ENCODE data around the gene RNF157.

Gene RNF157

DNA sequence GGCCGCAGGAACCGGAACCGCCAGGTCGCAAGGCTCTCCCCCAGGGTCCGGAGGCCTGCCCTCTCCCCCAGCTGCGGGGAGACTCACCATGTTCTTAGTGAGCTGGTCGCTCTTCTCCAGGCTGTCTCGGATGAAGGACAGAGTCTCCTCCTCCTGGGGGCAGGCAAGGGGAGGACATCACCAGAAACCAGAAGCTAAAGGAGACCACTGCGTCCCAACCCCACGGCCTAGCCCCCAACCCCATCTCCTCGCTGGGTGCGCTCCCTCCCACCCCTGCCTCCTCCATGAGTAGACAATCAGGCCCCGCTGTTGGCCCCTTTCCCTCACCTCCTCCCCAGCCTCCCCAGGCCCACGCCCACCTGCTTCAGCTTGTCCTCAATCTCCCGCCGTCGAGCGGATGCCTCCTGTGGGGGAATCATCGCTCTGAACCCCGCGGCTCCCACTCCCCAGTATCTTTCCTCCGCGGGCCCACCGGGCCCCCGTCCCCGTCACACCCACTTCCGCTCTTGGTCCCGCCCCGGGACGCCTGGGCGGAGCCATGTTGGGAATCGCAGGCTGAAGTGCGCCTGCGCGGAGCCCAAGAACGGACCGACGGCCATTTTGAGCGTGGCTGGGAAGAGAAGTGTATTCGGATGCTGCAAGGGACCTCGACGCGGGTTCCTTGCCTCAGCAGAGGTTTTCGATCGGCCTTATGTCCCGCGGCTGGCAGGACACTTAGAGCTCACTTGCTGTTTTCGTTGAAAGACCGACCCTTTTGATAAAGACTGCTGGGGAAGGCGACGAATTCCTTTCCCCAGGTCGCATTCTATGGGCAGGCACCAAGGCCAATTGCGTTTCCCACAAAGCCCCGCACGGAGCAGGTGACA lies 136.8 kb downstream of the RNF157 start, which contains the start of gene EXOC7:
Gene EXOC7, minus strand, starts transcription at position 514 of the 866 bp plus-strand sequence. Its CDS starts 95 bp downstream, at position 419.
- peak; percentile 90 for DNase-seq (ENCODE audit: low read depth)
- TF ChIP-seq, protein P1, sequence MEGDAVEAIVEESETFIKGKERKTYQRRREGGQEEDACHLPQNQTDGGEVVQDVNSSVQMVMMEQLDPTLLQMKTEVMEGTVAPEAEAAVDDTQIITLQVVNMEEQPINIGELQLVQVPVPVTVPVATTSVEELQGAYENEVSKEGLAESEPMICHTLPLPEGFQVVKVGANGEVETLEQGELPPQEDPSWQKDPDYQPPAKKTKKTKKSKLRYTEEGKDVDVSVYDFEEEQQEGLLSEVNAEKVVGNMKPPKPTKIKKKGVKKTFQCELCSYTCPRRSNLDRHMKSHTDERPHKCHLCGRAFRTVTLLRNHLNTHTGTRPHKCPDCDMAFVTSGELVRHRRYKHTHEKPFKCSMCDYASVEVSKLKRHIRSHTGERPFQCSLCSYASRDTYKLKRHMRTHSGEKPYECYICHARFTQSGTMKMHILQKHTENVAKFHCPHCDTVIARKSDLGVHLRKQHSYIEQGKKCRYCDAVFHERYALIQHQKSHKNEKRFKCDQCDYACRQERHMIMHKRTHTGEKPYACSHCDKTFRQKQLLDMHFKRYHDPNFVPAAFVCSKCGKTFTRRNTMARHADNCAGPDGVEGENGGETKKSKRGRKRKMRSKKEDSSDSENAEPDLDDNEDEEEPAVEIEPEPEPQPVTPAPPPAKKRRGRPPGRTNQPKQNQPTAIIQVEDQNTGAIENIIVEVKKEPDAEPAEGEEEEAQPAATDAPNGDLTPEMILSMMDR (IDR thresholded peaks at IDR 0.05; ENCODE audit: insufficient read depth, low read depth, low read length, missing control alignments) = peak; percentile 21
- H3K4me3 ChIP-seq (ENCODE audit: low read length) = peak within 1 kb of the TSS; percentile 94

GRCh38 chr17:76102944-76103273 lies 137.4 kb downstream of the RNF157 start:
- peak overlapping the region; percentile 94 for H3K4me3 ChIP-seq (ENCODE audit: low read length)
- DNase-seq (ENCODE audit: low read depth) = no peak
- TF ChIP-seq, protein P1 (IDR thresholded peaks at IDR 0.05; ENCODE audit: insufficient read depth, low read depth, low read length, missing control alignments) = no peak

DNA sequence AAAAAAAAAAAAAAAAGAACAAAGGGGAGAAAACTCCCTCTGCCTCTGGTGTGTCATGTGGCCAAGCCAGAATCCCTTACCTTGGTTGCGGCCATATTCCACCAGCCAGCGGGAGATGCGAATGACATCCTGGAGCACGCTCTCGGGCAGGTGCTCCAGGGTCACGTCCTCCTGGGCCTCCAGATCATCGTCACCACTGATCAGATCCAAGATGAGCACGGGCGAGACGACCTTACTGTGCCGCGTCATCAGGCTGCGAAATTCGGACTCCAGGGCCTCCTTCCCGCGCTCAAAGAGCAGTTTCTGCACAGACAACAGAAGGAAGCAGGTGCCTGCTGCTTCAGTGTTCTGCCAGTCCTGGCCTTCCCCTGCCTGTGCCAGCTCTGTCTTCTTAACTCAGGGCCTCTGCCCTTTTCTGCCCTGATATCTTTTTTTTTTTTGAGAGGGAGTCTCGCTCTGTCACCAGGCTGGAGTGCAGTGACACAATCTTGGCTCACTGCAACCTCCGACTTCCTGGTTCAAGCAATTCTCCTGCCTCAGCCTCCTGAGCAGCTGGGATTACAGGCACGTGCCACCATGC lies 142.5 kb downstream of the RNF157 start:
- TF ChIP-seq, protein P1 (IDR thresholded peaks at IDR 0.05; ENCODE audit: insufficient read depth, low read depth, low read length, missing control alignments) = no peak
- no peak for DNase-seq (ENCODE audit: low read depth)
- H3K4me3 ChIP-seq (ENCODE audit: low read length) = no peak overlapping the region

DNA sequence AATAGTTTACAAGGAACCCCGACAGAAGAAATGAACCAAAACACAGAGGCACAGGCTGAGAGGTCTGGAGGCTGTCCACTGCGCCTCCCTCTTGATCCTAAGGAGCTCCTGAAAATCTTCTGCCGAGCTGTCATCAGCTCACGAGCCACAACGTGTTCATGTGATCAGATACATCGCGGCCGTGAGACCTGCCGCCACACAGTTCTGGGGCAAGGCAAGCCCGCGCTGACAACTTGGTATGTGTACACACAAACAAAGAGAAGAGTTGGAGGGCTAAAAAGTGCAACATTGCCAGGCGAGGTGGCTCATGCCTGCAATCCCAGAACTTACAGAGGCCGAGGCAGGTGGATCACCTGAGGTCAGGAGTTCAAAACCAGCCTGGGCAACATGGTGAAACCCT lies 144.3 kb downstream of the RNF157 start:
- TF ChIP-seq, protein P1 (IDR thresholded peaks at IDR 0.05; ENCODE audit: insufficient read depth, low read depth, low read length, missing control alignments) = no peak
- no peak for DNase-seq (ENCODE audit: low read depth)
- H3K4me3 ChIP-seq (ENCODE audit: low read length) = no peak overlapping the region

DNA sequence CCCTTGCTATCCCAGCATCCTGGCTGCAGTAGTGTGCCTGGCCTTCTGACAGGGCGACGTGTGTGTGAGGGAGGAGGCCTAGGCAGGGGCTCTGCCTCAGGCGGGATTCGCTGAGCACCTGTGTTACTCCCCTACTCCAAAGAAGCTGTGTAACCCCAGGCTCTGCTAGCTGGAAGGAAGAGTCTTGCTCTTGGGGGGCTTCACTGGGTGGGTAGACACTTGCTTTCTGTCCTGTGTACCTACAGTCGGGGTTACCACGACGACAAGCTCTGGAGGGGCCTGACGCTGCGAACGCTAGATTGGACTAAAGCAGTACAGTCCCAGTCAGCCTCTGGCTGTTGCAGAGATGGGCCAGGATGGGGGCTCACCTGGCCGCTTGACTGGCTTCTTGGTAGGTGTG lies 146.2 kb downstream of the RNF157 start:
- TF ChIP-seq, protein P1 (IDR thresholded peaks at IDR 0.05; ENCODE audit: insufficient read depth, low read depth, low read length, missing control alignments) = no peak
- H3K4me3 ChIP-seq (ENCODE audit: low read length) = no peak overlapping the region

DNA sequence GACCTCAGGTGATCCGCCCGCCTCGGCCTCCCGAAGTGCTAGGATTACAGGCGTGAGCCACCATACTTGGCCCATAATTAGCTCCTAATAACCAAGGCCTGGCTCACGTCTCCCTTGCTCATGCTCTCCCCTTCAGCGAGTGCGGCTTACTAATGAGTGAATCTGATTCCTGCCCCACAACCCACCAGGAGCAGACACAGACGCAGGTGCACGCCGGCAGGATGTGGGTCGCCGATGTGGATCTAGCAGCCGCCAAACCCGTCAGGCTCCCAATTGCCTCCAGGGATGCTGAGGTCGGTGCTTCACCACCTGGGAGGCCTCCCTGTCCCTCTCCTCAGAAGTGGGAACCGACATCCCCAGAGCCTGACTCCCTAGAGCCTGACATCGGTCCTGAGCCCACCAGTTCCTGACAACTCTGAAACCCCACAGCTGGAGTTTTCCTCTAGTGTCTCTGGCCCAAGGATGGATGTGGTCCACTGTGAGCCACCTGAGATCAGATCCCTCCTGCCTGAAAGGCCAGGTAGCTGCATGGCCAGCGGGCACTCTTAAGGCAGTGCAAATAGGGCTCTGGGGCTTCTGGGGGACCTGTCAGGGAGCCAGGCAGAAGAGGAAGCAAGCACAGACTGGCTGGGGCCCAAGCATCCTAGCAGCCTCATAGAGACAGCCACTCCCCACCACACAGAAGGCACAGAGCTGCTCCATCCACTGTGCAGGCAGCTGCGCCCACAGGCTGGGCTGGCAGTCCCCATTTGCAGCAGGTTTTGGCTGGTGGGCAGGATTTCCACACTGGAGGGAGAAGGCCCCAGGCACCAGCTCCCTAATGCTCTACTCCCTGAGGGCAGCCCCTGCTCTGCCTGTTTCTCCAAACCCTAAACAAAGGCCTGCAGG lies 147.5 kb downstream of the RNF157 start:
- no peak for DNase-seq (ENCODE audit: low read depth)
- TF ChIP-seq, protein P1 (IDR thresholded peaks at IDR 0.05; ENCODE audit: insufficient read depth, low read depth, low read length, missing control alignments) = no peak
- H3K4me3 ChIP-seq (ENCODE audit: low read length) = no peak overlapping the region

More for the DNA sequence above, 146.2 kb downstream of the RNF157 start:
- DNase-seq (ENCODE audit: low read depth) = no peak

All from epithelial cell of esophagus (primary cell).